Cardiac muscle cell (in vitro differentiated cells and primary cell): Measurements from ENCODE around the gene COL5A1. TPM values are rescaled to one million over a fixed set of nuclear protein-coding genes. Genes with fewer than 3 reads are reported as not detected.

Experiments used
- DNase-seq, 2 donors: peaks; one replicate each; pipeline versions ENCODE4 v3.0.0 to v3.0.0-alpha.2; 2010 to 2017; ENCODE audit warnings: low read depth in 1 of 2, low spot score in 1 of 2
- H3K27ac ChIP-seq: fragments of 200-600 bp; sonication (generic); 2 replicates; pipeline ENCODE4 v1.5.1; 2016
- H3K27me3 ChIP-seq: fragments of 200-600 bp; sonication (generic); 2 replicates; pipeline ENCODE4 v1.6.0; 2016; ENCODE audit warnings: control low read depth
- H3K36me3 ChIP-seq: fragments of 200-600 bp; sonication (generic); 2 replicates; pipeline ENCODE4 v1.5.1; 2016; ENCODE audit warnings: control low read depth
- H3K4me1 ChIP-seq: fragments of 200-600 bp; sonication (generic); 2 replicates; pipeline ENCODE4 v1.8.1; 2017; ENCODE audit warnings: low read depth, mild to moderate bottlenecking, mixed run types
- H3K4me3 ChIP-seq: fragments of 200-600 bp; sonication (generic); 2 replicates; pipeline ENCODE4 v1.5.1; 2016; ENCODE audit warnings: mild to moderate bottlenecking
- H3K9me3 ChIP-seq: fragments of 200-600 bp; sonication (generic); 2 replicates; pipeline ENCODE4 v1.5.1; 2017; ENCODE audit warnings: low read depth, mild to moderate bottlenecking, control low read depth
- CTCF ChIP-seq: IDR thresholded peaks from 2 replicates; pipeline ENCODE4 v1.5.1; 2012; ENCODE audit warnings: low read depth, mild to moderate bottlenecking, low read length
- polyA plus RNA-seq: library from polyadenylated mRNA; unstranded; fragments of >200 nt; fragmentation: Nextera tagmentation; extraction: Ambion mirVana; gene quantifications from 2 replicates; pipeline ENCODE4 v1.2.1, GENCODE V29; 2016
- total RNA-seq: library from RNA; depleted of rRNA; stranded (reverse); fragments of >200 nt; gene quantifications from 2 replicates; pipeline ENCODE4 v1.2.3, GENCODE V29; 2016

The COL5A1 gene
- total and polyA plus RNA-seq, 2 experiments from 2014 or later = 34.5 to 129 TPM

- Histone ChIP-seq H3K4me1 (peaks cover 5% of the 10 kb centered on the region), H3K4me3 (no peak overlapping the region), H3K27ac (no peak overlapping the region), H3K9me3 (no peaks in the 10 kb centered on the region), H3K36me3 (no peaks in the 10 kb centered on the region), H3K27me3 (no peaks in the 10 kb centered on the region)
- no peak for TF ChIP-seq CTCF
- no peak for DNase-seq
Observed at GRCh38 chr9:134650431-134651190, 9.0 kb downstream of the COL5A1 start.

- Histone ChIP-seq H3K36me3 (no peaks in the 10 kb centered on the region), H3K9me3 (no peaks in the 10 kb centered on the region), H3K27me3 (no peaks in the 10 kb centered on the region), H3K4me3 (no peak overlapping the region), H3K4me1 (no peaks in the 10 kb centered on the region), H3K27ac (no peak overlapping the region)
- no peak for TF ChIP-seq CTCF
- DNase-seq = no peak
Observed at GRCh38 chr9:134651226-134651905, 9.8 kb downstream of the COL5A1 start.

GRCh38 chr9:134652291-134653225, 11.0 kb downstream of the COL5A1 start:
- no peak for DNase-seq
- no peaks in the 10 kb centered on the region for H3K4me1 ChIP-seq
- H3K27me3 ChIP-seq = no peaks in the 10 kb centered on the region
- H3K4me3 ChIP-seq = no peak overlapping the region
- no peaks in the 10 kb centered on the region for H3K9me3 ChIP-seq
- no peak overlapping the region for H3K27ac ChIP-seq
- no peaks in the 10 kb centered on the region for H3K36me3 ChIP-seq
- TF ChIP-seq CTCF = no peak

- Histone ChIP-seq H3K36me3 (no peaks in the 10 kb centered on the region), H3K4me3 (no peak overlapping the region), H3K9me3 (no peaks in the 10 kb centered on the region), H3K27me3 (no peaks in the 10 kb centered on the region), H3K4me1 (peaks cover 8% of the 10 kb centered on the region), H3K27ac (no peak overlapping the region)
- DNase-seq = no peak
- TF ChIP-seq CTCF = no peak
Observed at GRCh38 chr9:134653259-134654009, 11.8 kb downstream of the COL5A1 start.

GRCh38 chr9:134655101-134655500, 13.5 kb downstream of the COL5A1 start:
- Histone ChIP-seq H3K27me3 (no peaks in the 10 kb centered on the region), H3K36me3 (no peaks in the 10 kb centered on the region), H3K9me3 (no peaks in the 10 kb centered on the region), H3K27ac (no peak overlapping the region), H3K4me1 (peaks cover 25% of the 10 kb centered on the region), H3K4me3 (no peak overlapping the region)
- no peak for DNase-seq
- no peak for TF ChIP-seq CTCF
